Calu3 (cell line): Measurements from ENCODE around the gene FNBP1. TPM values are rescaled to one million over a fixed set of nuclear protein-coding genes. Genes with fewer than 3 reads are reported as not detected.

Source experiments
- BruUV-seq: library from RNA; stranded (reverse); fragments of 400-500 nt; replicated peaks from 2 replicates; lab custom pipeline; 2021; lab: Mats Ljungman, UMichigan
- CTCF ChIA-PET: fragments of 300-600 bp; sonication (Branson Sonifier 250); formaldehyde crosslinking; loops from one replicate; lab custom pipeline; 2022; ENCODE audit warnings: antibody characterized with exemption; lab: Charles Lee
- DNase-seq: peaks from one replicate; pipeline ENCODE4 v3.0.0; 2022
- H3K27ac Mint-ChIP-seq: one replicate; pipeline ENCODE4 v1.8.0; 2022; ENCODE audit warnings: mixed read lengths; ENCODE audit not compliant: unreplicated experiment
- H3K27me3 Mint-ChIP-seq: one replicate; pipeline ENCODE4 v1.8.0; 2022; ENCODE audit warnings: mixed read lengths; ENCODE audit not compliant: unreplicated experiment
- H3K36me3 Mint-ChIP-seq: one replicate; pipeline ENCODE4 v1.8.0; 2022; ENCODE audit warnings: mild to moderate bottlenecking, moderate library complexity, mixed read lengths; ENCODE audit not compliant: insufficient read depth, unreplicated experiment
- H3K4me1 Mint-ChIP-seq: one replicate; pipeline ENCODE4 v1.8.0; 2022; ENCODE audit warnings: mild to moderate bottlenecking, low read depth, mixed read lengths; ENCODE audit not compliant: unreplicated experiment
- H3K4me3 Mint-ChIP-seq: one replicate; pipeline ENCODE4 v1.8.0; 2022; ENCODE audit warnings: mild to moderate bottlenecking, low read depth, moderate library complexity, mixed read lengths; ENCODE audit not compliant: unreplicated experiment
- H3K9me3 Mint-ChIP-seq: one replicate; pipeline ENCODE4 v1.8.0; 2022; ENCODE audit warnings: low read depth, mixed read lengths; ENCODE audit not compliant: unreplicated experiment
- CTCF ChIP-seq: fragments of 200-600 bp; IDR thresholded peaks from one replicate; pipeline ENCODE4 v1.8.0; 2022; ENCODE audit warnings: antibody characterized with exemption; ENCODE audit not compliant: unreplicated experiment
- intact Hi-C: fragments of 100-400 bp; cut with micrococcal nuclease; formaldehyde crosslinking; loops from one replicate; pipeline ENCODE4 v1.10.0; 2022; ENCODE audit not compliant: unreplicated experiment
- total RNA-seq: library from RNA; stranded (reverse); gene quantifications from 2 replicates; pipeline ENCODE4 v1.2.3, GENCODE V29; 2022

The FNBP1 gene
- total RNA-seq, 1 experiment from 2014 or later = 9.9 TPM

GRCh38 chr9:130053504-130054324 lies 10.7 kb upstream of the FNBP1 start, which contains the start of gene GPR107:
TSS of gene GPR107 (plus strand) at chr9:130053906. CDS start at chr9:130053933, 27 bp downstream.
- H3K4me1 Mint-ChIP-seq = no peaks in the 10 kb centered on the region
- peaks cover 18% of the 10 kb centered on the region for H3K36me3 Mint-ChIP-seq
- peak within 1 kb of the TSS; percentile 85 for H3K4me3 Mint-ChIP-seq
- intact Hi-C loops = no loop called here
- peak within 1 kb of the TSS; percentile 85 for H3K27ac Mint-ChIP-seq
- H3K27me3 Mint-ChIP-seq = no peaks in the 10 kb centered on the region
- CTCF ChIA-PET = interaction anchor here (0.5 to 0.6 kb wide), 2 partner anchors 43 to 1131 kb away, joined by 4 to 6 read pairs; no protein-coding TSS in a partner anchor
- peak; percentile 72 for DNase-seq
- no peak for TF ChIP-seq CTCF
- no peaks in the 10 kb centered on the region for H3K9me3 Mint-ChIP-seq
- no TSS peak for BruUV-seq

GRCh38 chr9:130053109-130053503 lies 10.1 kb upstream of the FNBP1 start:
- Mint-ChIP-seq H3K9me3 (no peaks in the 10 kb centered on the region), H3K27me3 (no peaks in the 10 kb centered on the region), H3K36me3 (peaks cover 14% of the 10 kb centered on the region), H3K27ac (no peak overlapping the region), H3K4me1 (no peaks in the 10 kb centered on the region), H3K4me3 (peak overlapping the region; percentile 85)
- no peak for TF ChIP-seq CTCF
- BruUV-seq = TSS peak; percentile 77
- CTCF ChIA-PET = interaction anchor here (0.6 kb wide), 2 partner anchors 141 to 1130 kb away, joined by 5 to 6 read pairs; no protein-coding TSS in a partner anchor
- no peak for DNase-seq
- intact Hi-C loops = no loop called here

- Mint-ChIP-seq H3K4me3 (no peak overlapping the region), H3K9me3 (no peaks in the 10 kb centered on the region), H3K27me3 (no peaks in the 10 kb centered on the region), H3K27ac (no peak overlapping the region), H3K4me1 (no peaks in the 10 kb centered on the region), H3K36me3 (peaks cover 14% of the 10 kb centered on the region)
- no TSS peak for BruUV-seq
- DNase-seq = no peak
- intact Hi-C loops = no loop called here
- CTCF ChIA-PET = no interaction called here
- TF ChIP-seq CTCF = no peak
Measured at GRCh38 chr9:130051855-130052254, 8.9 kb upstream of the FNBP1 start.

GRCh38 chr9:130050462-130050861 lies 7.5 kb upstream of the FNBP1 start:
- Mint-ChIP-seq H3K4me1 (peaks cover 3% of the 10 kb centered on the region), H3K9me3 (no peaks in the 10 kb centered on the region), H3K27ac (no peak overlapping the region), H3K4me3 (no peak overlapping the region), H3K27me3 (no peaks in the 10 kb centered on the region), H3K36me3 (peaks cover 14% of the 10 kb centered on the region)
- no TSS peak for BruUV-seq
- intact Hi-C loops = no loop called here
- no peak for TF ChIP-seq CTCF
- CTCF ChIA-PET = interaction anchor here (0.7 kb wide), 1 partner anchor 10 kb away, joined by 3 read pairs; no protein-coding TSS in a partner anchor
- DNase-seq = no peak
